SK-N-SH (cell line): ENCODE measurements around the gene GALNT14. TPM values are rescaled to one million over a fixed set of nuclear protein-coding genes. Genes with fewer than 3 reads are reported as not detected.

Experiments
- CTCF ChIA-PET: fragments of 300-600, 350-600 bp; formaldehyde crosslinking; extraction: SDS; loops from one replicate; lab custom pipeline; 2021; lab: Yijun Ruan, JAX
- POLR2A ChIA-PET: fragments of 350-600 bp; sonication (Branson Sonifier 250); formaldehyde crosslinking; extraction: SDS; loops from one replicate; lab custom pipeline; 2020; ENCODE audit warnings: antibody characterized with exemption, inconsistent platforms; lab: Yijun Ruan, JAX
- DNase-seq: peaks from one replicate; pipeline ENCODE4 v3.0.0; 2012
- H2AFZ ChIP-seq: fragments of 200-600 bp; sonication (generic); 2 replicates; pipeline ENCODE4 v1.8.1; 2016; ENCODE audit warnings: antibody characterized with exemption, mild to moderate bottlenecking, low read depth
- H3F3A ChIP-seq: fragments of 200-600 bp; sonication (generic); replicated peaks from 2 replicates; pipeline ENCODE3; 2016; ENCODE audit warnings: antibody characterized with exemption, mild to moderate bottlenecking; ENCODE audit not compliant: insufficient read depth
- H3K27ac ChIP-seq, 2 experiments: fragments of 200-500 bp in 1 of 2; fragments of 200-600 bp in 1 of 2; sonication (Bioruptor generic) in 1 of 2; sonication (generic), shearing (Covaris generic) in 1 of 2; 2 replicates each; pipeline versions ENCODE4 v1.5.1 to v1.6.1; 2014 to 2016; ENCODE audit warnings: low read depth in 2 of 2, inconsistent platforms in 1 of 2, low read length in 1 of 2, mild to moderate bottlenecking in 1 of 2, mixed read lengths in 1 of 2
- H3K27me3 ChIP-seq: fragments of 200-600 bp; sonication (generic), shearing (Covaris generic); 2 replicates; pipeline ENCODE4 v1.6.1; 2016; ENCODE audit warnings: mixed run types; ENCODE audit not compliant: insufficient read depth
- H3K36me3 ChIP-seq, 2 experiments: fragments of 200-500 bp in 1 of 2; fragments of 200-600 bp in 1 of 2; sonication (Bioruptor generic) in 1 of 2; sonication (generic) in 1 of 2; replicated peaks in 1 of 2; 2 replicates each; pipeline versions ENCODE3 to v1.5.1; 2014 to 2016; ENCODE audit warnings: low read length in 1 of 2, mild to moderate bottlenecking in 1 of 2; ENCODE audit not compliant: insufficient read depth in 2 of 2, control insufficient read depth in 1 of 2
- H3K4me1 ChIP-seq, 2 experiments: fragments of 200-500 bp in 1 of 2; fragments of 200-600 bp in 1 of 2; sonication (Bioruptor generic) in 1 of 2; sonication (generic), shearing (Covaris generic) in 1 of 2; 2 replicates each; pipeline versions ENCODE4 v1.5.1 to v1.6.1; 2014 to 2016; ENCODE audit warnings: low read depth in 1 of 2, low read length in 1 of 2, mixed run types in 1 of 2; ENCODE audit not compliant: insufficient read depth in 2 of 2, control insufficient read depth in 1 of 2
- H3K4me2 ChIP-seq: fragments of 200-600 bp; sonication (generic), shearing (Covaris generic); 2 replicates; pipeline ENCODE4 v1.6.1; 2017; ENCODE audit warnings: mixed run types
- H3K4me3 ChIP-seq, 2 experiments: fragments of 200-500 bp in 1 of 2; fragments of 200-600 bp in 1 of 2; sonication (Bioruptor generic) in 1 of 2; sonication (generic), shearing (Covaris generic) in 1 of 2; 2 replicates each; pipeline versions ENCODE4 v1.5.1 to v1.8.1; 2014 to 2016; ENCODE audit warnings: low read depth in 2 of 2, inconsistent platforms in 1 of 2, low read length in 1 of 2, mild to moderate bottlenecking in 1 of 2, mixed read lengths in 1 of 2, moderate library complexity in 1 of 2
- H3K79me2 ChIP-seq: fragments of 200-600 bp; sonication (generic); 2 replicates; pipeline ENCODE4 v1.8.1; 2017; ENCODE audit warnings: mild to moderate bottlenecking; ENCODE audit not compliant: insufficient read depth
- H3K9ac ChIP-seq: fragments of 200-600 bp; sonication (generic); 2 replicates; pipeline ENCODE4 v1.6.1; 2017; ENCODE audit warnings: mixed run types
- H3K9me2 ChIP-seq: fragments of 200-600 bp; sonication (generic); 2 replicates; pipeline ENCODE4 v1.6.1; 2017; ENCODE audit warnings: mixed run types
- H3K9me3 ChIP-seq: fragments of 200-600 bp; sonication (generic); 2 replicates; pipeline ENCODE4 v1.6.1; 2017; ENCODE audit warnings: mixed run types, mild to moderate bottlenecking, moderate library complexity
- H4K20me1 ChIP-seq: fragments of 200-600 bp; sonication (generic); 2 replicates; pipeline ENCODE4 v1.6.1; 2017; ENCODE audit warnings: mild to moderate bottlenecking, mixed run types; ENCODE audit not compliant: insufficient read depth
- FOXJ3 ChIP-seq: sonication (generic); formaldehyde crosslinking; IDR thresholded peaks from 2 replicates; pipeline ENCODE4 v1.5.1; 2020; ENCODE audit warnings: mild to moderate bottlenecking, missing genetic modification reagents
- GATA2 ChIP-seq: sonication (generic); formaldehyde crosslinking; IDR thresholded peaks from 2 replicates; pipeline ENCODE4 v1.5.0; 2020; ENCODE audit warnings: mild to moderate bottlenecking, missing genetic modification reagents
- PBX3 ChIP-seq: IDR thresholded peaks from 2 replicates; pipeline ENCODE4; 2012
- RFX5 ChIP-seq: IDR thresholded peaks from 2 replicates; pipeline ENCODE4 v1.6.1; 2012; ENCODE audit warnings: mild to moderate bottlenecking, improper control_type of control experiment, low read length
- RXRA ChIP-seq: IDR thresholded peaks from 2 replicates; pipeline ENCODE4 v1.4.0; 2012; ENCODE audit warnings: low read depth, mild to moderate bottlenecking, borderline replicate concordance
- SIN3A ChIP-seq: IDR thresholded peaks from 2 replicates; pipeline ENCODE4 v1.6.1; 2012; ENCODE audit warnings: low read depth, mild to moderate bottlenecking, low read length, moderate library complexity, borderline replicate concordance
- TAF1 ChIP-seq: IDR thresholded peaks from 2 replicates; pipeline ENCODE4 v1.6.1; 2012; ENCODE audit warnings: low read depth, mild to moderate bottlenecking, low read length, moderate library complexity, borderline replicate concordance
- TCF12 ChIP-seq: IDR thresholded peaks from 2 replicates; pipeline ENCODE4 v1.4.0; 2012
- TEAD4 ChIP-seq: IDR thresholded peaks from 2 replicates; pipeline ENCODE4 v1.4.0; 2012; ENCODE audit warnings: mild to moderate bottlenecking, borderline replicate concordance; ENCODE audit not compliant: insufficient read depth
- ZBTB33 ChIP-seq: IDR thresholded peaks from 2 replicates; pipeline ENCODE4 v1.4.0; 2012; ENCODE audit warnings: low read depth, borderline replicate concordance
- WGBS: methylation state at CpG from one replicate; pipeline ENCODE4 v1.1.6; 2017; ENCODE audit warnings: low lambda C conversion rate; 5-methylcytosine and 5-hydroxymethylcytosine counted together
- polyA plus RNA-seq, 3 experiments: library from polyadenylated mRNA; depleted of rRNA; stranded (reverse); fragments of >200 nt; gene quantifications; 2 replicates each; pipeline ENCODE4 v1.2.3, GENCODE V29; 2012

The GALNT14 gene
- polyA plus RNA-seq, 1 of the 3 experiments (the other 2 are of a cell fraction) = 1.6 TPM

GRCh38 chr2:30990671-30991070 is 147.6 kb downstream of the GALNT14 start (continued):
- TF ChIP-seq ZBTB33 (no peak), TCF12 (no peak), RFX5 (no peak)

- DNase-seq = peak; percentile 42
- Histone ChIP-seq H3K27ac (peak overlapping the region in 1 of 2 experiments; percentile 72; a peak in 2 of 4 replicates), H4K20me1 (no peaks in the 10 kb centered on the region), H3K9me3 (no peaks in the 10 kb centered on the region), H3K9ac (no peak overlapping the region), H3K36me3 (no peaks in the 10 kb centered on the region), H3K4me1 (peaks cover 0 to 79% of the 10 kb centered on the region in 2 experiments; a peak in 2 of 4 replicates), H3K9me2 (no peaks in the 10 kb centered on the region), H2AFZ (no peak overlapping the region), H3F3A (no peaks in the 10 kb centered on the region), H3K4me3 (no peak overlapping the region), H3K4me2 (no peak overlapping the region), H3K79me2 (no peaks in the 10 kb centered on the region), H3K27me3 (no peaks in the 10 kb centered on the region)
- TF ChIP-seq TAF1 (no peak), PBX3 (no peak), GATA2 (CRISPR knock-in tag) (no peak), SIN3A (no peak), RFX5 (no peak), RXRA (no peak), FOXJ3 (CRISPR knock-in tag) (no peak), TEAD4 (no peak), ZBTB33 (no peak)
- 51% methylated on average over 2 of the region's 2 CpGs for WGBS
- ChIA-PET POLR2A (no interaction called here), CTCF (interaction anchor here (0.8 to 3.3 kb wide), 8 partner anchors 15 to 343 kb away, joined by 3 to 17 read pairs (median 4); partner anchors contain the start of gene GALNT14)
Observed at GRCh38 chr2:30990176-30990575, 148.1 kb downstream of the GALNT14 start.
